ENCODE data around the gene ITIH1. TPM values are rescaled to one million over a fixed set of nuclear protein-coding genes. Genes with fewer than 3 reads are reported as not detected.

Gene ITIH1
- polyA plus RNA-seq, 1 donor from 2014 or later, result not detected

DNA sequence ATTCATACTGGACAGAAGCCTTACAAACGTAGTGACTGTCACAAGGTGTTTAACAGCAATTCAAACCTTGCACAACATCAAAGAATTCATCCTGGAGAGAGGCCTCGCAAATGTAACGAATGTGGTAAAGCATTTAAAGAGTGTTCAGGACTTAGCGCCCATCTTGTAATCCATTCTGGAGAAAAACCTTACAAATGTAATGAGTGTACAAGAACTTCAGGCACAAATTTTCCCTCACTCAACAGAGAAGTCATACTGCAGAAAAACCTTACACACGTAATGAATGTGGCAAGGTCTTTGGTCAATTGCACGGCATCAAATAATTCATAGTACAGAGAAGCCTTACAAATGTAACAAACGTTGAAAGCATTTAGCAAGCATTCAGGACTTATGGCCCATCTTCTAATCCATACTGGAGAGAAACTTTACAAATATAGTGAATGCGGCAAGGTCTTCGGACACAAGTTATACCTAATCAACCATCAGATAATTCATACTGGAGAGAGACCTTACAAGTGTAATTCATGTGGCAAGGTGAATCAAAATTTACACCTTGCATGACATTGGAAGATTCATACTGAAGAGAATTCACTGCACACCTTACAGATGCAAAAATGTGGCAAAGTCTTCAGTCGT is 44.0 kb upstream of the ITIH1 start:
- Histone ChIP-seq H2AFZ (ENCODE audit: low read depth, low read length) (no peak overlapping the region), H3K4me3 (ENCODE audit: low read length) (no peak overlapping the region), H3K36me3 (ENCODE audit: insufficient read depth, low read length) (peaks cover 10% of the 10 kb centered on the region), H3F3A (ENCODE audit: insufficient read depth, low read length, poor library complexity, severe bottlenecking) (no peaks in the 10 kb centered on the region), H3K4me2 (ENCODE audit: low read length) (no peak overlapping the region), H3K9ac (ENCODE audit: low read length) (no peak overlapping the region), H3K27me3 (ENCODE audit: insufficient read depth, low read depth, low read length) (no peaks in the 10 kb centered on the region), H4K20me1 (ENCODE audit: insufficient read depth) (no peaks in the 10 kb centered on the region), H3K9me3 (ENCODE audit: low read length) (no peaks in the 10 kb centered on the region), H3K9me2 (ENCODE audit: insufficient read depth, low read length) (no peaks in the 10 kb centered on the region), H3K79me2 (replicated peaks; ENCODE audit: insufficient read depth, low read length) (no peaks in the 10 kb centered on the region), H3K27ac (ENCODE audit: low read length) (no peak overlapping the region)
- TF ChIP-seq TAF1 (IDR thresholded peaks at IDR 0.05; ENCODE audit: low read depth) (no peak), SMC3 (conservative IDR thresholded peaks at IDR 0.05; ENCODE audit: poor library complexity) (no peak)

DNA sequence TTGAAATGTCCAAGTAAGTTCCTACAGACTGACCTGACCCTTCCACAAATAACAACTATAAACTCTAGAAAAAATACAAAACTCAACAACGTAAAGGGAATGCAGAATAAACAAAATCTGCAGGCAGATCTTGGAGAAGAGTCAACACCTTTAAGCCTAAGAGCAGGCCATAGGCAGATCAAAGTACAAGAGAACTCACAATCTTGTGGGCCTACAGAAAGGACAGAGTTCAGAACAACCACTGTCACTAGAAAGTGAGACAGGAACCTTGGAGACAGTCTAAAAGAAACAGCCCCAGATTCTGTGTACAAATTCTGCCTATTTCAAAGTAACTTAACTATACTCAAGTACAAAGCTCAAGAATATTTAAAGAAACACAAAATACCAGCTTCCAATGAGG is 37.7 kb upstream of the ITIH1 start:
- H3K27me3 ChIP-seq (ENCODE audit: insufficient read depth, low read depth, low read length), result no peaks in the 10 kb centered on the region
- H3K4me3 ChIP-seq (ENCODE audit: low read length), result no peak overlapping the region
- no peaks in the 10 kb centered on the region for H3K9me2 ChIP-seq (ENCODE audit: insufficient read depth, low read length)
- H3K27ac ChIP-seq (ENCODE audit: low read length), result no peak overlapping the region
- no peaks in the 10 kb centered on the region for H3K9me3 ChIP-seq (ENCODE audit: low read length)
- no peaks in the 10 kb centered on the region for H3F3A ChIP-seq (ENCODE audit: insufficient read depth, low read length, poor library complexity, severe bottlenecking)
- H3K9ac ChIP-seq (ENCODE audit: low read length), result no peak overlapping the region
- no peaks in the 10 kb centered on the region for H4K20me1 ChIP-seq (ENCODE audit: insufficient read depth)
- TF ChIP-seq RAD21 (conservative IDR thresholded peaks at IDR 0.05), result no peak
- no peak for TF ChIP-seq SMC3 (conservative IDR thresholded peaks at IDR 0.05; ENCODE audit: poor library complexity)
- TF ChIP-seq, protein P1, sequence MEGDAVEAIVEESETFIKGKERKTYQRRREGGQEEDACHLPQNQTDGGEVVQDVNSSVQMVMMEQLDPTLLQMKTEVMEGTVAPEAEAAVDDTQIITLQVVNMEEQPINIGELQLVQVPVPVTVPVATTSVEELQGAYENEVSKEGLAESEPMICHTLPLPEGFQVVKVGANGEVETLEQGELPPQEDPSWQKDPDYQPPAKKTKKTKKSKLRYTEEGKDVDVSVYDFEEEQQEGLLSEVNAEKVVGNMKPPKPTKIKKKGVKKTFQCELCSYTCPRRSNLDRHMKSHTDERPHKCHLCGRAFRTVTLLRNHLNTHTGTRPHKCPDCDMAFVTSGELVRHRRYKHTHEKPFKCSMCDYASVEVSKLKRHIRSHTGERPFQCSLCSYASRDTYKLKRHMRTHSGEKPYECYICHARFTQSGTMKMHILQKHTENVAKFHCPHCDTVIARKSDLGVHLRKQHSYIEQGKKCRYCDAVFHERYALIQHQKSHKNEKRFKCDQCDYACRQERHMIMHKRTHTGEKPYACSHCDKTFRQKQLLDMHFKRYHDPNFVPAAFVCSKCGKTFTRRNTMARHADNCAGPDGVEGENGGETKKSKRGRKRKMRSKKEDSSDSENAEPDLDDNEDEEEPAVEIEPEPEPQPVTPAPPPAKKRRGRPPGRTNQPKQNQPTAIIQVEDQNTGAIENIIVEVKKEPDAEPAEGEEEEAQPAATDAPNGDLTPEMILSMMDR (IDR thresholded peaks at IDR 0.05; ENCODE audit: poor library complexity, severe bottlenecking), result no peak
- TF ChIP-seq TAF1 (IDR thresholded peaks at IDR 0.05; ENCODE audit: low read depth), result no peak
- no peak for TF ChIP-seq MXI1 (conservative IDR thresholded peaks at IDR 0.05; ENCODE audit: poor library complexity, severe bottlenecking)
- TF ChIP-seq EP300 (conservative IDR thresholded peaks at IDR 0.05; ENCODE audit: poor library complexity, severe bottlenecking), result no peak
- TF ChIP-seq, protein P2, sequence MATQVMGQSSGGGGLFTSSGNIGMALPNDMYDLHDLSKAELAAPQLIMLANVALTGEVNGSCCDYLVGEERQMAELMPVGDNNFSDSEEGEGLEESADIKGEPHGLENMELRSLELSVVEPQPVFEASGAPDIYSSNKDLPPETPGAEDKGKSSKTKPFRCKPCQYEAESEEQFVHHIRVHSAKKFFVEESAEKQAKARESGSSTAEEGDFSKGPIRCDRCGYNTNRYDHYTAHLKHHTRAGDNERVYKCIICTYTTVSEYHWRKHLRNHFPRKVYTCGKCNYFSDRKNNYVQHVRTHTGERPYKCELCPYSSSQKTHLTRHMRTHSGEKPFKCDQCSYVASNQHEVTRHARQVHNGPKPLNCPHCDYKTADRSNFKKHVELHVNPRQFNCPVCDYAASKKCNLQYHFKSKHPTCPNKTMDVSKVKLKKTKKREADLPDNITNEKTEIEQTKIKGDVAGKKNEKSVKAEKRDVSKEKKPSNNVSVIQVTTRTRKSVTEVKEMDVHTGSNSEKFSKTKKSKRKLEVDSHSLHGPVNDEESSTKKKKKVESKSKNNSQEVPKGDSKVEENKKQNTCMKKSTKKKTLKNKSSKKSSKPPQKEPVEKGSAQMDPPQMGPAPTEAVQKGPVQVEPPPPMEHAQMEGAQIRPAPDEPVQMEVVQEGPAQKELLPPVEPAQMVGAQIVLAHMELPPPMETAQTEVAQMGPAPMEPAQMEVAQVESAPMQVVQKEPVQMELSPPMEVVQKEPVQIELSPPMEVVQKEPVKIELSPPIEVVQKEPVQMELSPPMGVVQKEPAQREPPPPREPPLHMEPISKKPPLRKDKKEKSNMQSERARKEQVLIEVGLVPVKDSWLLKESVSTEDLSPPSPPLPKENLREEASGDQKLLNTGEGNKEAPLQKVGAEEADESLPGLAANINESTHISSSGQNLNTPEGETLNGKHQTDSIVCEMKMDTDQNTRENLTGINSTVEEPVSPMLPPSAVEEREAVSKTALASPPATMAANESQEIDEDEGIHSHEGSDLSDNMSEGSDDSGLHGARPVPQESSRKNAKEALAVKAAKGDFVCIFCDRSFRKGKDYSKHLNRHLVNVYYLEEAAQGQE (IDR thresholded peaks at IDR 0.05; ENCODE audit: borderline replicate concordance), result no peak
- no peak for TF ChIP-seq POLR2AphosphoS5 (IDR thresholded peaks at IDR 0.05)
- TF ChIP-seq EZH2 (IDR thresholded peaks at IDR 0.05; ENCODE audit: borderline replicate concordance, insufficient read depth, low read length, poor library complexity, severe bottlenecking), result no peak
- H2AFZ ChIP-seq (ENCODE audit: low read depth, low read length), result no peak overlapping the region
- H3K36me3 ChIP-seq (ENCODE audit: insufficient read depth, low read length), result peaks cover 5% of the 10 kb centered on the region
- H3K79me2 ChIP-seq (replicated peaks; ENCODE audit: insufficient read depth, low read length), result no peaks in the 10 kb centered on the region
- H3K4me2 ChIP-seq (ENCODE audit: low read length), result no peak overlapping the region
